Raji (cell line): ENCODE results near the gene APBB2.

Experiments
- POLR2A ChIP-seq: IDR thresholded peaks from 2 replicates; pipeline ENCODE4 v1.6.1; 2011; ENCODE audit warnings: low read depth, low read length, control low read depth; ENCODE audit not compliant: insufficient read depth

Gene APBB2

DNA sequence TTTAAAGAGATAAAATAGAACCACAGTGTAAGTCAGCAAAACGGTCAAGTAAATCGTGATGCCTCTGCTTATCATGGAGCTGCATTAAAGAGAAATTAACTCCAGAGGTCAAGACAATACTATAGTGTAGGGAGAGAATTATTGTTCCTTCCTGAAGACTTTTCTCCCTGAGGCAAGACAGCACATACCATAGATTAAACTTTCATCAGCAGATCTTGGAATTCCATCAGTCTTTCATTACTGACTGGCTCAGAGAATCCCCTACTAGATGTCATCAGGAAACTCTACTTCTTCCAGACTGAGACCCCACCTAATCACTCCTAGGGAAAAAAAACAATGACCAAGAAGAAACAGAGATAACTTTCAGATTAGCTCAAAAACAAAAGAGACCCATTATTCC, 333.2 kb downstream of the APBB2 start:
- TF ChIP-seq POLR2A: no peak

DNA sequence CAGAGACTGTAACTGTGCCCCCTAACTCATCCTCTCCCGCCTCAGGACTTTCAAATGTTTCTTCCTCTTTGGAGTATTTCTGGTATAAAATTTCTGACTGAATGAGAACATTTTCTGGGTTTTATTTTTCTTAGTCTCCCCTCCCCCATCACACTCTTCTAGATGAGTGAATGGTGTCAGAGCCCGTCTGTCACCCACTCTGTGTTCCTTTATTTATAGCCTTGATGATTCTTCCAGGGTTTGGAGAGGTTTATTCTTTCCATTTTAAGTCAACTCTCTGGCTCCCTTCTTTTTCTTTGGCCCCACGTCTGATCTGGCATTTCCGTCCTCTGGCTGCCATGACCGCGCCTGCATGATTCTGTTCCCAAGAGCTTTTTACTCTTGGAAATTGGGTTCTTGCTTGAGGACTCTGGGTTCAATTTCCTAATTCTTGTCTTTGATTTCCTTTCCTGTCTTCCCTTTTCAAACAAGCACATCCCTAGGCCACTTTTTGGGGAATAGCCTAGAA, 335.7 kb downstream of the APBB2 start:
- TF ChIP-seq POLR2A: no peak

DNA sequence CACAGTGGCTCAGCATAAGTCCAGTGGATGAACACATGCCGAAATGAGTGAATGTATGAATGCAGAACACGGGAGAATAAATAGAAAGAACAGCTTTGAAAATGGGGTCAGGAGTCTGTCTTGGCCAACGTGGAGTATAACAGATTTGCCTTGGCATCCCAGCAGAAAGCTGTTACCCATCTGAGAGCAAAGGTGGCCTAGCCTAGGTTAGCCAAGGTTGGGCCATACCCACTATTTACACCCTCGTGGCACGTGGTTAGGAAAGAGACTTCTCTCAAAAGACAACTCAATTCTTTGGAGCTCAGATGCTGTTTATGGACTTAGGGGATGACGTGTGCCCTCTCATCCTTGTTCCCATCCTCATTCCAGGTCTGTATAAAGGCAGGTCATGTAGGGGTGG, 337.3 kb downstream of the APBB2 start:
- no peak for TF ChIP-seq POLR2A

- no peak for TF ChIP-seq POLR2A
Measured at GRCh38 chr4:40875507-40876150, 338.7 kb downstream of the APBB2 start.

DNA sequence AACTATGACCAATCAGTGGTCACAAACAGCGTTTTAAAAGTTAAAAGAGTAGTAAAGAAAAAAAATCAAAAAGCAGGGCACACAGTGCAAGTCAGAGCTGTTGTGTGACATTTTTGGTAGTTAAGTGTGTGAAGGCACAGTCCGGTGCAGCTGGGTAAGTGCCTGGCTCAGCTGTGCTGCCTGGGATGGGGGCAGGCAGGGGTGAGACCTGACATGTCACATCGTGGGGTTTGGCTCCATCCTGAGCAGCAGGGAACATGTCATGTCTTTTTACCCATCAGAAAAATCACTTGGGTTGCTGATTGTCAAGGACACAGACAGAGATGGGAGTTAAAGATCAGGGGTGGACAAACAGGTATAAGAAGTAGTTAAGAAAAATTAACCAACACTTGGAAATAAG, 339.4 kb downstream of the APBB2 start:
- no peak for TF ChIP-seq POLR2A

- TF ChIP-seq POLR2A: no peak
Measured at GRCh38 chr4:40874331-40874730, 340.0 kb downstream of the APBB2 start.

DNA sequence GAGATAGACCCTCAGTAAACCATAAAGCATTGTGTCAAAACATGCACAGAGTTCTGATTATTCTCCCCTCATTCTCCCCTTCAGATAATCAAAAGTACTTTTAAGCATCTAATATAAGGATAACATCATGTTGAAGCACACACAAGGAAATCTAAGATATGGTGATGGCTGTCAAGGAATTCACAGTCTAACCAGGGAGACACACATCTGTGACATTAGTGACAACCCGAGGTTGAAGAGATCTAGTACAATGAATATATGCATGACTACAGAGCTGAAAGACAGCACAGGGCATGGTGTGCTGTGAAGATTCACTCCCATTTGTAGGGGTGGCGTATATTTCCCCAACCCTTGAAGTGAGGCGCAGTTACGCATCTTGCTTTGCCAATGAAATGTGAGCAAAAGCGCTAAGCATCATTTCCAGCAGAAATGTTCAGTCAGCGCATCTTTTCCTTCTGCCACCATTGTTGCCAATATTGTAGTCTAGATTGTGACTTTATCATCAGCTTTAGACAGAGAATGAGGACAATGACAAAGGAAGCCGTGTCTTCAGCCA, 342.6 kb downstream of the APBB2 start:
- TF ChIP-seq POLR2A: no peak

DNA sequence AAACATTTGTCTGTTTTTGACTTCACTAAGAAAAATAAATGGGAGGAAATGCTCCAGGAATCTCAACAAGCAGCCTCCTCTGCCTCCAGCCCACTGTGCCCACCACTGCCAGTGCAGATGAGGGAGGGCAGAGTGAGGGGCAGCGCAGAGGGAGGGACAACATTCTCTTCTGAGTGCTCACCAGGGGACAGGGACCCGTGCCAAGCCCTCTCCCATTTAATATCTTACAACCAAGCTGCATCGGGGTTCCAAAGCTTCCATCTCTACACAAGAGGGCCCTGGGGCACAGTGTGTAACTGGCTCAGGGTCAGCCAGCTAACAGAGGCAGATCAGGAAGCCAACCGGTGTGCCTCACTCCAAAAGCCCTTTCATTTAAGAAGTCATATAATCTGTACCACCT, 344.2 kb downstream of the APBB2 start:
- TF ChIP-seq POLR2A: no peak

- no peak for TF ChIP-seq POLR2A
Measured at GRCh38 chr4:40865696-40866095, 348.6 kb downstream of the APBB2 start.

GRCh38 chr4:40864531-40864930, 349.8 kb downstream of the APBB2 start:
- TF ChIP-seq POLR2A: no peak

DNA sequence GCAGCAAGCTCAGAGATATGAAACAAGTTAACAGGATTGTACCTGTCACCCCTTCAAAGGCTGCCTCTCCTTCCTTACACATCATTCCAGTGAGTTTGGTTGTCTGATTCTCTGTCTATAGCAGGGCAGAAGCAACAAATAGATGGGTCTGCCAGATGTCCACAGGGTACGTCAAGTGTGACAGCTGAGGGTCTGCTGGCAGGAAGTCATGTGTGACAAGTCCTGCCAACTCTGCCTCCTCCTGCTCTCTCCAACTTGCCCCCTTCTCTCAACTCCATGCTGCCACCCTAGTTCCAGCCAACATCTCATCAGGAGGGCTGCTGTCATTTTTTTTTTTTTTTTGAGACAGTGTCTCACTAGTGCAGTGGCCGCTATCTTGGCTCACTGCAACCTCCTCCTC, 355.4 kb downstream of the APBB2 start:
- no peak for TF ChIP-seq POLR2A

GRCh38 chr4:40857956-40858355, 356.4 kb downstream of the APBB2 start:
- no peak for TF ChIP-seq POLR2A

DNA sequence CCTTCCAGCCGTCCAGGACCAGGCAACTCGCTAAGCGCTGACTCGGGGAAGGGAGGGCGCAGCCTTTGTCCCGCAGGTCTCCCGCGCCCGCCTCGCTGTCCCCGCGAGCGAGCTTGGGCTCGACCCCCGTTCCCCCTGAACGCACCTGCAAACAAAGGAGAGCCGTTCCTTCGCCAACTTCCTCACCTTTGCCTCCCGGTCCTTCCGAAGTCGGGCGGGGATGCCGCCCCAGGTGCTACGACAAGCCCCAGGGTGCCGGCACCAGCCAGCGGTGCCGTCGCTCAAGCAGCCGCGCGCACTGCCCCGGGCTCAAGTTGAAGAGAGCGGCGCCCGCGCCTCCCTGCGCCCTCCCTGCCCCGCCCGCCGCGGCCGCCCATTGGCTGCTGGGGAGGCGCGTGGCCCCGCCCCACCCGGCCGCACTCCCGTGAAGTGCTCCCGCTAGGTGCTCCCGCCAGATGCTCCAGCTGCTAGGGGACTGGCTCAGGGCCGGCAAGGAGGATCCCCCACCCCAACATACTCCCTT, 357.4 kb downstream of the APBB2 start:
- no peak for TF ChIP-seq POLR2A

- no peak for TF ChIP-seq POLR2A
Measured at GRCh38 chr4:40856277-40856839, 358.0 kb downstream of the APBB2 start.

- TF ChIP-seq POLR2A: no peak
Measured at GRCh38 chr4:40850496-40850895, 363.8 kb downstream of the APBB2 start.

DNA sequence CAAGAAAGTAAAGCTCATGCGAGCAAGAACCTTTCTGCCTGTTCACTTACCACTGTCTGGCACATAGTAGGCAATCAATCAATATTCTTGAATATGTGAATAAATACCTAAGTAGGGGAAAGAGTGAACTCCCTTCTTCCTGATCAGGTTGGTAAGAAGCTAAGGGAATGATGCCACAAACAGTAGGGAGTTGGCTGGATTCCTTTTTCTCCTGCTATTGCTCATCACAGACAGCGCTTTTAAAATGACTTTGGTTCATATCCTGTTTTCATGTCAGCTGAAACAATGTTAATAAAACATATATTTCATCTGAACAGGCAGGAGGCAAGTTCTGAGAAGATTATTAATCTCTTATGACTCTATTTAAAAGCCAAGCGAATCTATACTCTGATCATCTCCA, 365.4 kb downstream of the APBB2 start:
- TF ChIP-seq POLR2A: no peak

- no peak for TF ChIP-seq POLR2A
Measured at GRCh38 chr4:40848251-40848650, 366.1 kb downstream of the APBB2 start.

GRCh38 chr4:40846532-40846931, 367.8 kb downstream of the APBB2 start:
- TF ChIP-seq POLR2A: no peak
